GM06990 (cell line): ENCODE measurements around the gene ACTL6B.
"Not testable (repeated sequence)": the region's sequence is repeated elsewhere in the genome, so short reads cannot be mapped to it uniquely, and the experiment has no call there.

Source experiments
- DNase-seq: peaks from one replicate; pipeline ENCODE4 v3.0.0-alpha.2; 2011; ENCODE audit not compliant: insufficient read length; ENCODE audit errors: extremely low read depth
- H3K27me3 ChIP-seq: replicated peaks from 2 replicates; pipeline ENCODE4 v1.6.0; 2011; ENCODE audit warnings: low read length; ENCODE audit not compliant: control insufficient read depth, insufficient read depth
- H3K36me3 ChIP-seq: 2 replicates; pipeline ENCODE4 v1.5.1; 2011; ENCODE audit warnings: low read length; ENCODE audit not compliant: control insufficient read depth, insufficient read depth
- H3K4me3 ChIP-seq: replicated peaks from 2 replicates; pipeline ENCODE4 v1.5.1; 2011; ENCODE audit warnings: low read depth, mild to moderate bottlenecking, control low read depth, low read length
- TF ChIP-seq, protein P1 (sequence below): IDR thresholded peaks from 2 replicates; pipeline ENCODE4 v1.5.1; 2011; ENCODE audit warnings: low read length, control low read depth, mild to moderate bottlenecking, inconsistent platforms; ENCODE audit not compliant: insufficient read depth, poor library complexity, severe bottlenecking

The ACTL6B gene

DNA sequence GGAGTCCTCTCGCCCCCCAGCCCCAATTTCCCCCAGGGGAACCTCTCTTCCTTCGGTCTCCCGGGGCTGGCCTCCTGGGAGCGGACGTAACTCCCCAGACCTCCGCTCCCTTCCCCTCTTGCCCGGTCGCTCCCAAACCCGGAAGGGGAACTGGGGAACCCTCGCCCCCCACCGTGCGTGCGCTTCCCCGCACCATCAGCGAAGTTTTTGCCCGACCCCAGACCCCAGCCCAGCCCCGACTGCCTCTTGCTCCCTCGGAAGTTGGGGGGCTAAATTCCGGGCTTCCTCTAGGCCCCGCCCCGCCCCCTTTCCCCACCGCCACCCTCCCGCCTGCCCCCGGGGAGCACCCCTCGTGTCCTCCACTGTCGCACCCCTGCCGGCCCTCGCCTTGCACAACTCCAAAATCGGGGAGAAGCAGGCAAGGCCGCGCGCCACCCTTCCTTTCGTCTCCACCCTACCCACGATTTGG lies 17.7 kb upstream of the ACTL6B start:
- Histone ChIP-seq H3K27me3 (no peaks in the 10 kb centered on the region), H3K36me3 (peaks cover 22% of the 10 kb centered on the region), H3K4me3 (peak overlapping the region; percentile 96)
- DNase-seq, result peak; percentile 80
- TF ChIP-seq, protein P1, sequence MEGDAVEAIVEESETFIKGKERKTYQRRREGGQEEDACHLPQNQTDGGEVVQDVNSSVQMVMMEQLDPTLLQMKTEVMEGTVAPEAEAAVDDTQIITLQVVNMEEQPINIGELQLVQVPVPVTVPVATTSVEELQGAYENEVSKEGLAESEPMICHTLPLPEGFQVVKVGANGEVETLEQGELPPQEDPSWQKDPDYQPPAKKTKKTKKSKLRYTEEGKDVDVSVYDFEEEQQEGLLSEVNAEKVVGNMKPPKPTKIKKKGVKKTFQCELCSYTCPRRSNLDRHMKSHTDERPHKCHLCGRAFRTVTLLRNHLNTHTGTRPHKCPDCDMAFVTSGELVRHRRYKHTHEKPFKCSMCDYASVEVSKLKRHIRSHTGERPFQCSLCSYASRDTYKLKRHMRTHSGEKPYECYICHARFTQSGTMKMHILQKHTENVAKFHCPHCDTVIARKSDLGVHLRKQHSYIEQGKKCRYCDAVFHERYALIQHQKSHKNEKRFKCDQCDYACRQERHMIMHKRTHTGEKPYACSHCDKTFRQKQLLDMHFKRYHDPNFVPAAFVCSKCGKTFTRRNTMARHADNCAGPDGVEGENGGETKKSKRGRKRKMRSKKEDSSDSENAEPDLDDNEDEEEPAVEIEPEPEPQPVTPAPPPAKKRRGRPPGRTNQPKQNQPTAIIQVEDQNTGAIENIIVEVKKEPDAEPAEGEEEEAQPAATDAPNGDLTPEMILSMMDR, result no peak

DNA sequence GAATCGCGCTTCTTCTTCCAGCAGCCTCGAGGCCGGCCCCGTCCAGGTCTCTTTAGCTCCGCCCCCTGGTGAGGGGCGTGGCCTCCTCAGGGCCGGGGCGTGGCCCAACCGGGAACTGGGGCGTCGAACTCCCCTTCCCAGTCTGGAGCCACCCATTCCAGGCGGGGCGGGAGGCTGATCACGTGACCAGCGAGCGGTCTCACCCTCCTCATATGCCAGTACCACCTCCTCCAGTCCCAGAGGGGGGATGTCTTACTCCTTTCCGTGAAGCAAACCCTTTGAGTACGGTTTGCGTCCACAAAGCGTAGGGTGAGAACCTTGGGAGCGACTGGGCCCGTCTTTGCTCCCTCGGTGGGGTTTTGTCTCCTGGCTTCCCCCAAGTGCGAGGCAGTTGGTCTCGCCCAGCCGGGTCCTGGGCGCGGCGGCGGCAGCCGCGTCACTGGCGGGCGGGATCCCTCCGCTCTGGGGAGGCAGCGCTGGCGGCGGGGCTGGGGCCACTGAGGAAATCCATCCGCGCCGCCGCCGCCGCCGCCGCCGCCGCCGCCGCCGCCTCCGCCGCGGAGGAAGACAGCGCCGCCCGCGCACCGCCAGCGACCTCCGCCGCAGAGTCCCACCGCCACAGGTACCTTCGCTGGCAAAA lies 17.2 kb upstream of the ACTL6B start, which contains the start of gene GNB2:
Gene GNB2 (plus strand): TSS at position 439 of the 640 bp plus-strand sequence. CDS start 2,526 bp downstream, outside the sequence.
- DNase-seq, result peak; percentile 99
- H3K36me3 ChIP-seq, result peaks cover 19% of the 10 kb centered on the region
- no peaks in the 10 kb centered on the region for H3K27me3 ChIP-seq
- TF ChIP-seq, protein P1, result no peak
- H3K4me3 ChIP-seq, result peak within 1 kb of the TSS; percentile 96

DNA sequence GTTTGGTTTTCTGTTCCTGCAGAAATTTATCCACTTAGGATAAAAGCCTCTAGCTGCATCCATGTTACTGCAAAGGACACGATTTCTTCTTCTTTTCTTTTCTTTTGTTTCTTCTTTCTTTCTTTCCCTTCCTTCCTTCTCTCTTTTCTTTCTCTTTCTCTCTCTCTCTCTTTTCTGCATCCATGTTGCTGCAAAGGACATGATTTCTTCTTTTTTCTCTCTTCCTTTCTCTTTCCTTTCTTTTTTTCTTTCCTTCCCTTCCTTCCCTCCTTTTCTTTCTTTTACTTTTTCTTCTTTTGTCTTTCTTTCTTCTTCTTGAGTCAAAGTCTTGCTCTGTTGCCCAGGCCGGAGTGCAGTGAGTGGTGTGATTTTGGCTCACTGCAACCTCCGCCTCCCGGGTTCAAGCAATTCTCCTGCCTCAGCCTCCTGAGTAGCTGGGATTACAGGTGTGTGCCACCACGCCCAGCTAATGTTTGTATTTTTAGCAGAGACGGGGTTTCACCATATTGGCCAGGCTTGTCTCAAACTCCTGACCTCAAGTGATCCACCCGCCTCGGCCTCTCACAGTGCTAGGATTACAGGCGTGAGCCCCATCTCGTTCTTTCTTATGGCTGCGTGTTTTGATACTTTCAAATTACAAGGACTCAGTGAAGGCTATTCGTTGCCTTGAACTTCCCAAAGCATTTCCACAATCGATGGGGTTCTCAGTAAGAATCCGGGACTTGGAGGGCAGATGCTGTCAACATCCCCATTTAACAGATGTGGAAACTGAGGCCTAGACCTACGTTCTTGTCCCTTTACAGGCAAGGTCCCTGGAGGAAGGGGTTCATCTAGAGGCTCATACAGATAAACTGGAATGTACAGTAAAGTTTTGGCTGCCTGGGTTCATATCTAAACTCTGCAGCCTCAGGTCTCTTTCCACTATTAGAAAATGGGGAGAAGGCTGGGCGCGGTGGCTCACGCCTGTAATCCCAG lies 15.4 kb upstream of the ACTL6B start:
- Histone ChIP-seq H3K4me3 (no peak overlapping the region), H3K36me3 (peaks cover 3% of the 10 kb centered on the region), H3K27me3 (no peaks in the 10 kb centered on the region)
- DNase-seq, result no peak
- TF ChIP-seq, protein P1, result no peak

DNA sequence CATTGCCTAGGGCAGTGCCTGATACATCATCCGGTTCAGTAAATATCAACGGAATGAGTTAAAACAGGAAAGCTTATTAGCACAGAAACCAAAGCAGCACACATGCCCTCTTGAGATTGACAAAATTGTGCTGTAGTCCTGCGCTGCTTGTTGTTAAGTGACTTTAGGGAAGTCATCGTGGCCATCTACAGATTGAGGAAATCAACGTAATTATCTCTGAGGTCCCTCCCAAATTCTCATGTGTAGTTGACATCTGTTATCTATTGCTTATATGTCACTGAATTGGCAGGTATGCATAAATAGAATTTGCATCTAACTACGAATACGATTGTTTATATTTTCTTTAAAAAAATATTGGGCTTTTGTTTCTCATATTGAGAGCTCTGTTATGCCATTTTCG lies 13.8 kb upstream of the ACTL6B start:
- TF ChIP-seq, protein P1, result no peak
- Histone ChIP-seq H3K4me3 (no peak overlapping the region), H3K36me3 (no peaks in the 10 kb centered on the region), H3K27me3 (no peaks in the 10 kb centered on the region)
- DNase-seq, result no peak

DNA sequence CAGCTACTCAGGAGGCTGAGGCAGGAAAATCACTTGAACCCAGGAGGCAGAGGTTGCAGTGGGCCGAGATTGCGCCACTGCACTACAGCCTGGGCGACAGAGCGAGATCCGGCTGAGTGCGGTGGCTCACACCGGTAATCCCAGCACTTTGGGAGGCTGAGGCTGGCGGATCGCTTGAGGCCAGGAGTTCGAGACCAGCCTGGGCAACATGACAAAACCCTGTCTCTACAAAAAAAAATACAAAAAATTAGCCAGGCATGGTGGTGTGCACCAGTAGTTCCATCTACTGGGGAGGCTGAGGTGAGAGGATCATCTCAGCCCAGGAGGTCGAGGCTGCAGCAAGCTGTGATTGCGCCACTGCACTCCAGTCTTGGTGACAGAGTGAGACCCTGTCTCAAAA lies 12.9 kb upstream of the ACTL6B start:
- H3K27me3 ChIP-seq, DNase-seq, H3K4me3 ChIP-seq, H3K36me3 ChIP-seq: not testable (repeated sequence)

DNA sequence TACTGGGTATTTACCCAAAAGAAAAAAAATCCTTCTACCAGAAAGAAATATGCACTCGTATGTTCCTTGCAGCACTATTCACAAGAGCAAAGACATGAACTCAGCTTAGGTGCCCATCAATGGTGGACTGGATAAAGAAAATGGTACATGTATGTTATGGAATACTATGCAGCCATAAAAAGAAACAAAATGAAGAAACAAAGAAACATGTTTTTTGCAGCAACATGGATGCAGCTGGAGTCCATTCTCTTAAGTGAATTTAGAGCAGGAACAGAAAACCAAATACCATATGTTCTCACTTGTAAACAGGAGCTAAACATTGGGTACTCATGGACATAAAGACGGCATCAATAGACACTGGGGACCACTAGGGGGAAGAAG lies 11.8 kb upstream of the ACTL6B start:
- Histone ChIP-seq H3K27me3 (no peaks in the 10 kb centered on the region), H3K36me3 (no peaks in the 10 kb centered on the region), H3K4me3 (no peak overlapping the region)
- TF ChIP-seq, protein P1, result no peak
- DNase-seq, result no peak
